GM19324 (cell line): Measurements from ENCODE around the gene METTL25.

Experiments used
- ATAC-seq: cut with Tn5 transposase; IDR thresholded peaks from one replicate; pipeline ENCODE4 v1.9.1; 2021; ENCODE audit warnings: mild to moderate bottlenecking, moderate library complexity; ENCODE audit not compliant: unreplicated experiment, low FRiP score

METTL25 gene

DNA sequence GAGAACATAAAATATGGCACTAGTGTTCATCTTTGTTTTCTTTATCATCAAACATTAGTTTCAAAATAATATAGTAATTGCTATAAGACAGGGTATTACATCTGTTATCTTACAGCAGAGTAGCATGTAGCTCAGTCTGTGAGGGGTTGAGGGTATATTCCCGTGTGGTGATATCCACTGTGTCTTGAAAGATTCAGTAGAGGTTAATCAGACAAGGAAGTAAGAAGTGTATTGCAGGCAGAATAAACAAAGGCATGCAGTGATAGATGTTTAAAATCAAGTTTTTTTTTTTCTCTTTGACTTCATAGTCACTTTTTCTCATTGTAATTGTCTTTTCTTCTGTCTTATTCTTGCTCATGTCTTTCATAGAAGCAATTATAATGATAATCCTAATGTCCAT is 48.3 kb downstream of the METTL25 start:
- ATAC-seq = no peak

DNA sequence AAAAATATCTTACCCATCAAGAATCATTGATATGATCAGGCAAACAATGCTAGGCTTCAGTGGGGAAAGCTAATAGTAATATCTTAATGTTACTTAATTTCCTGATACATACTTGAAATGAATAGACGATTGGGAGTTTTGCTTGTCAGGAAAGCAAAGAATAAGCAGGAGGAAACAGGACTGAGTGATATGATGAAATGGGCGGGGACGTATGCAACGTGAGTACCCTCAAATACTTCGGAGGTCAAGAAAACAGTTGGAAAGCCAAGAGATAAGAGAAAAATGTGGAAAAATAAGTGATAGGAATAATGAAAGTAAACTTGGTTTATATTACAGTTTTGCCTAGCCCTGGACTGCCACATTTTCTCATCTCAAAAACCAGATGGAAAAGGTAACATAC is 49.2 kb downstream of the METTL25 start:
- ATAC-seq = no peak

DNA sequence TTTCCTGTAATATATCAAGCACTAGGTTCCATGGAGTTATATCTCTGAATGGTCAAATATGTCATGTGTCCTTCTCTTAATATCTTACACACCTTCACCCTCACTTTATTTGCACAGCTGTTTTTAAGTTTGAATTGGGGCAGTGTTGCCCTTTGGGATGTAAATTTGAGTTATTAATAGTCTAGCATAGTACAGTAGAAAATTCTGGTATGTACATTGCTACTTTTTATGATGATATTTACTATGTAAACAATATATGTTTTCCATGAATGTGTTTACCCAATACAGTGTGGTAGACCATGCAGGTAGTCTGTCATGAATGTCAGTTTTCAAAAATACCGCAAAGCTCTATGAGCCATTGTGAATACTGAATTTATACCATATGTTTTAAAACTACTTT is 50.5 kb downstream of the METTL25 start:
- no peak for ATAC-seq

DNA sequence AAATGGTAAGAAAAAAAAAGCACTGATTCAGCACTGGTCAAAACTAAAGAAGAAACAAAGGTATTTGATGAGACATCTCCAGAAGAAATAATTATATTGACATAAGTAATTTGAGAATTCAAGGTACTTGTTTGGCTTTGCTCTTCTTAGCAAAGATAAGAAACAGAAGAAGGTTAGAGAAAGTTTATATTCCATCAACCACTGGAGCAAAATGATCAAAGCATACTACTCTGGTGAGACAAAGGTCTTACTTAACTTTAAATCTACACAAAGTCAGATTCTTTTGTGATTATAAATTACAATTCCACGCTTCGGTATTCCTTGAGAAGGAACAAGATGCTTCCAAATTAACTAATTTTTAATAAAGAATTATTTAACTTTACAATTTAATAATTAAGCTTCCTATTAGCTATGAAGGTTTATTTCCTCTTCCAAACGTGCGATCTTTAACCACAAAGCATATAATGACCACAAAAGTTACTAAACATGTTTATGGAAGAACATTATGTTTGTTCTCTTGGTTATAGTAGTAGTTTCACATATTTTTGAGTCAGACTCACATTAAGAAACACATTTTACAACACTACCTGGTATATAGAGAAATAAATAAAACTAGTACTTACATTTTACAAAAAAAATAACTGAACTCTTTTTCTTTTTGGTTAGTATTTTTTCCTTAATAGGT is 53.4 kb downstream of the METTL25 start:
- ATAC-seq = no peak

DNA sequence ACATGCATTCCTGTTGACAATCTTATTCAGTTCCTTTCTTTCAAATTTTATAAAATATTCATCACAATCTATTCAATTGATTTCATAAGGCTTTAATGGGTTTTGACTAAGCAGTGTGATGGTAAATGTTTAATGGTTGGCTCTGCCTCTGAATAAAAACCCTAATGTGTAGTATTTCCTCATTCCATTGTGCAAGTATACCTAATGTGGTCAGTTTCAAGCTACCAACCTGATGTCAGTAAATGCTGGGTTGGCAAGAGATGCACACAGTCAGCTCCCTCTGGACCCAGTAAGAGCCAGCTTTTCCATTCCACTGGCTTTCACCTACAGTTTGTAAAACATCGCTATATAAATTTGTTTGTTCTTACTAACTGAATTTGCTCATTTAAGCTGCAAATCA is 53.9 kb downstream of the METTL25 start:
- ATAC-seq = no peak

DNA sequence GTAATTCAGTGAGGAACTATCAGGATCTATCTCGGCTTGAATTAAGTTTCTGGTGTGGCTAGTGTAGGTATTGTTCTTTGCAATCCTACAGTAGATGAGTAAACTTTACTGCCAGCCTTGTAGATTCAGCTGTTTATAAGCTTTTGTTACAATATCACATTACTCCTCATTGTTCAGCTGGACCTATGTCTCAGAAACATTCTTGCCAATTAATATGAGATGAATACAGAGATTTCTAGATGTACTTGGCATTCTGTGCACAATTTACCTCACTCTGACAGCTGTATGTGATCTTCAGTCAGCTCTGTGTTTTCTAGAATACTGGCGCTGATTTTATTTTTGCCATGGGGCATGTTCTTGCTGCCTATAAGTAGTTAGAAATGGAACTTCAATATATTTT is 55.7 kb downstream of the METTL25 start:
- ATAC-seq = no peak

DNA sequence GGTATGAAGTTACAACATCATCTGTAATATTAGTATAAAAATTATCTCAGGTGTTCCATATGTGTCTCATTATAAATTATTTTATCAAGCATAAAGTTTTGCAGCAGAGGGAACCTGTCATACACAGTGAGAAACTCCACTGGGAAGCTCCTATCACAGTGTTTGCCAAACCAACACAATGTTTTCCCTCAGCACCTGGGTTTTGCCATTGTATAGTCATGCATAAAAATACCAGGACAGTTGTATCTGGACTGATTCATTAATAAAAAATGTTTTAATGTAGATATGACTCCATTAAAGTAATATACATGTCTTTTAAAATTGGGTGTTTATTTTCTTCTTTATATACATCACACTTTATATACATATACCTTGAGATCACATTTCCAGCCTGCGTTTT is 56.6 kb downstream of the METTL25 start:
- no peak for ATAC-seq

DNA sequence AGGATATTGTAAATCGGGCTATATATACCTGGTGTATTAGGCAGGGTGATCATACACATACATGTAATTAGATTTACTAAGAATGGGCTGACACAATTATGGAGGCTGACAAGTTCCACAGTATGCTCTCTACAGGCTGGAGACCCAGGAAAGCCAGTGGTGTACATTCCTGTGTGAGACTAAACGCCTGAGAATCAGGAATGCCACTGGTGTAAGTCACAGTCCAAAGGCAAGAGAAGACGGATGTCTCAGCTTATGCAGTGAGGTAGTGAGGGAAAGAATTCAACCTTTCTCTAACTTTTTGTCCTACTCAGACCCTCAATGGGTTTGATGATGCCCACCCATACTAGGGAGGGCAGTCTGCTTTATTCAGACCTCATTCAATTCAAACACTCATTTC is 57.1 kb downstream of the METTL25 start:
- no peak for ATAC-seq

DNA sequence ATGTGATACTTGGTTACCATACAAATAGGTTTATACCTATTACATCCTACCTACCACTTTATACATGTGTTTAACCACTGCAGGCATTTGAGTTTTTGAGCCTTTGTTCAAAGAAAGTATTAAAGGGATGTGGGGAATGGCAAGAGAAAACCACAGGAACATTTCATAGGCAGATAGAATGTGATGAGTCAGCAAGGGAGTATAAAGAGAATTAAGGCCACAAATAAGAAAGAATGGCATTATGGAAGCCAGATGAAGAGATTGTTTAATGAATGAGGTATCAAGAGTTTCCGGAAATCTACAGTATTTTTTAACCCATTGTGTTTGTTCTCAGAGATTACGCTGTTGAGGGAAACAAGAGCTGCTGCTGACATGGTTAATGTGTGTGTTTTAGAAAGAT is 66.9 kb downstream of the METTL25 start:
- ATAC-seq = no peak

DNA sequence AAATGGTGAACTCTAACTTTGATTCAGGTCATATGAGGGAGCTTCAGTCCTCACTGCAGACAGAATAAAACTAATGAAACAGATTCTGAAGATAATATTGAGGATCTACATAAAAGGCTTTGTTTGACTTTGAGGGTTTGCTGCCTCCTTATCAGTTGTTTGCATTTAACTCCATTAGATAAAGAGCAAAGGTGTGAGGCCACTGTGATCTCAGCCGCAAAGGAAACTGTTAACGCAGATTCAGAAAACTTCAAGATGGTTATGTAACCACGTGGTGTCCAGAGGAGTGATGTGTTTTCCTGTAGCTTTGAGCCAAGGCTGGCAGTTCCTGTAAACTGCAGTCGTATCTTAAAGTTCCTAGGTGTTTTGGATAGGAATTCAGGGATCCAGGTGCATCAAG is 67.8 kb downstream of the METTL25 start:
- no peak for ATAC-seq

DNA sequence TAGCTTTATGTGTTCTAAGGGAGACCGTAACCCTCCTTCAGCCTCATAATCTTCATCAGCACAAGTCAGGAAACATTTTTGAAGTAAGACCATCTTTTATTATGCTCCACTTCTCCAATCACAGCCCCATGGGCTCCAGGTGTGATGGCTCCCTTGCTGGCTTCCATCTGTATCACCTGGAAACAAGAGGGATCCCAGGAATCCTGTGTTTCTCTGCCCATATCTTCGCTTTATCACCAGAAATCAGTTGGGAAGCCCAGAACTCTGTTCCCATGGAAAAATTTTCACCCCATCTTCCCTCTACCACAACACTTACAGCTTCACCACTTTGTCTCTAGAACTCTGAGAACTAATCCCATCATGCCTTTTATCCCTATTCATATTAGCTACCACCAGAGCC is 68.3 kb downstream of the METTL25 start:
- no peak for ATAC-seq

DNA sequence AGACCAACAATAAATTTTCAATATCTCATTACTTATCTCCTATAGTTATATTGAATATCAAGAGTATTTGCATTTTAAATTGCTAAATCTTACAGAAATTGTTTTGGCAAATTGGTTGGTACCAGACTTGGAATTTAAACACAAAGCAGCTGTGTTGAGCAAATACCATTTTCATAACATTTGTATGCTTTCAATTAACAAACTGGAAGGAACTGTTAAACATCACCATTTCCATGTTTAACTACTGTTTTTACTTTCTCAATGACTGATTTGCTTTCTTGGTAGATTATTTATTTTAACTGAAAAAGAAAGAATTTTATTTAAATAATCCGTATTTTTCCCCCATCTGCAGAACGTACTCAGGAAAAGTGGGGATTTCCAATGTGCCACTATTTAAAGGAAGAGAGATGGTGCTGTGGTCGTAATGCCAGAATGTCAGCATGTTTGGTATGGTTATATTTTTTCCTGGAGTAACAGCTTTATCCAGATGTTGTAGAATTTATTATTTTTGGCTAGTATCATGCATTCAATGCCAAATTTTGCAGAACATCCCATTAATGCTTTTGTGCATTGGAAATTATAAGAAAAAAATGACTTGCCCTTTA is 72.3 kb downstream of the METTL25 start:
- no peak for ATAC-seq

DNA sequence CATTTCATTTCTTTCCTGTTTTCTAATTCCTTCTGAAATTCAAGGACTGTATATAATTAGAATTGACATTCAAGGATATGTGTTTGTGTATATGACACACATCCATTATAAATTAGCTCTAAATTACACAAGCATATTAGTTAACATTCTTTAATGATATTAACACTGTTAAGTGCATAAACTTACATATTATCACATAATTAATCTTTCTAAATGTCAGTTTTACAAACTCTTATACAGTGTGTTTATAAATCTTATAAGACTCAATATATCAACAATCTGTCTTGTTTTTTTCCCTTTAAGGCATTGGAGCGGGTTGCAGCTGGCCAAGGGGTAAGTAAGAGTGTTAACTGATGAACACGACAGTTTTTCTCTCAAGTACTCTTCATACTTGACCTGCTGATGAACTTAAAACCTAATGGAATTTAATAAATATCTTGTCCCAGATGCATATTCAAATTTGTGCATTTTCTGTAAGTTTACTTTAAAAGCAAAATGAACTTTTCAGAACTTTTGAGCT is 76.1 kb downstream of the METTL25 start:
- ATAC-seq = no peak

DNA sequence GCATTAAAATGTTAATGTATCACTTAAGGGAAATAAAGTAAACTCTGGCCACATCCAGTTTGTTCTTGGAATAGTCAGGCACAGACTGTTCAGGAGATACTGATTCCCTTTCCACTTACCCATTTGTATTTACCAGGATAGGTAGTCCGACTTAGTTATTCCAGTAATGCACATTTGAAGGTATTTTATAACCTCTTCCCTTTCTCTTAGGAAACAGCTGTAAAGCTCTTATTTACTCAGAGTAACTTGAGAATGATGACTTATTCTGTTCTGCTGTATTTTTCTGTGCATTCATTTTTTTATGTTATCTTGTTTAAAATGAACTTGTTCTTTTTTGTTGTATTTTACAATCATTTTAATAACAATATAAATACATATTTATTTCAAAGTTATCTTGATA is 78.0 kb downstream of the METTL25 start:
- ATAC-seq = no peak

DNA sequence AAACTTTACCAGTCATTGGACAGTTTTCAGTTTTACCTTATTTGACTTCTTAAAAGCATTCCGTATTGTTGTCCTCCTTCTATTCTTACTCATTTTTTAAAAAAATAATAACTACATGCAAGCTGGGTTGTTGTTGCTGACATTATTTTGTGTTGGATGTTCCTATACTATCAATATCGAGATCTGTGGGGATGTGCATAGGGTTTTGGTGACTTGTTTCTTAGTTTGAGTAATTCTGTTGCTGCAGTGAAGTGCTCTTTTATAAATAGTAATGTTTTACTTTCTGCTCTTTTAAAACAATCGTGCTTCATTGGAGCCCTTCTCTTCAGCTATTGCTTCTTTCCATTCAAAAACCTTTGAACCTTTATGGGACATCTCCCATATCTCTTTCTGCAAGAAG is 79.4 kb downstream of the METTL25 start:
- no peak for ATAC-seq

DNA sequence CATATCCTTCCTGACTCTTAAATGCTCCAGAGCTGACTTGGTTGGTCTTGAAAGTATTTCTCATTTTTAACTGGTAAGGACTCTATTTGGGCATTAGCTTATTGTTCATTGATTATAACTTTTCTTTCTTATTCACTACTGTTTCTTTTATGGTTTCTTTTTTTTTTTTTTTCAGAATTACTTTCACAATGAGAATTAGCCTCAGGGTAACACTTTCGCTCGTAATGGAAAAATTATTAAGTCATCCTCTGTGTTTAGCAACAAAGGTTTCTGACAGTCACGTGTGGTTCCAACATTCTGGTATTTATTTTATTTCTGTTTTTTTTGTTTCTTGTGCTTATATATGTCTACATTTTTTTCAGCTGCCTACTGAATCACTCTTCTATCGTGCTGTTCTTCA is 80.0 kb downstream of the METTL25 start:
- ATAC-seq = no peak

DNA sequence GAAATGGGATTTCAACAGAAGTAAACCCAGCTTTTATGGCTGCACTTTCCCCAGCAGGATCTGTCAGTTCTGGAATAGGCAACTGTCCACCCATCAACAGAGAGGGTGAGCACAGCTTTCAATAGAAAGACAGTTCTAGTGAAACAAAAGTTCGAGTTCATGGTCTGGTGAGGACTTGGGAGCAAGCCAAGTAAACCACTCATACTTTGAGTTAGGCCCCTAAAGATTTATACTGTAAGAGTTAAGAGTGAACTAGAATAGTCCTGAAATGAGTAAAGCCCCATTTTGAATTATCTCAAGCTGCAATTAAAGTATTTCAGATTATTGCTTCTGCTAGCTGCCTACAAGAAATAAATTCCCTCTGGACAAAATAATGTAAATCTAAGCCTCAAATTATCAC is 82.6 kb downstream of the METTL25 start:
- ATAC-seq = no peak

DNA sequence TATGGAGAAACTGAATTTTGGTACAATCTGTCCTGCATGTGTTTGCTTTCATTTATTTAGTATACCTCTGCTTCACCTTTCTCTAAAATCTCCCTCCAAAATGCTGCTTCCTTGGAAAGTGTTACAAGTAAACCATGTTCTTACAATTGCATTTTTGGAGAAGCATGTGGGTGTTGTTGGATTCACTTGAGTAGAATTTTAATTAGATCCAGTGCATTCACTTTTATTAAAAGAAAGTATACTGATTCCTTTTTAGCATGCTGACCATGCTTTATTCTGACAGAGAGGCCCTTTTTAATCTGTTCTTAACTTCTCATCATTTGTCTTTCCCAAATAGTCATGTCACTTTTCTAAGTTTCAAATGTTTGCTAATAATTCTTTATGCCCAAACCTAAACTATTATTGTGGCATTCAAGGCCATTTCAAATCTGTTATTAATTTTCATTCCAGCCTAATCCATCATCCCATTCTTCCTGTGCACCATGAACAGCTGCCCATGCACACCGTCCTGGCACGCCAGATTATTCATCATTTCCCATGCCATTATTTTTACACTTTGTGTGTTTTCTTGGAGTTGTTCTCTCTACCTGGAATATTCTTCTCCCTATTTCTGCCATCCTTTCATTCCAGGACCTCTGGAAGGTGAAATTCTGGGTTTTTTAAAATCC is 90.7 kb downstream of the METTL25 start:
- ATAC-seq = no peak

DNA sequence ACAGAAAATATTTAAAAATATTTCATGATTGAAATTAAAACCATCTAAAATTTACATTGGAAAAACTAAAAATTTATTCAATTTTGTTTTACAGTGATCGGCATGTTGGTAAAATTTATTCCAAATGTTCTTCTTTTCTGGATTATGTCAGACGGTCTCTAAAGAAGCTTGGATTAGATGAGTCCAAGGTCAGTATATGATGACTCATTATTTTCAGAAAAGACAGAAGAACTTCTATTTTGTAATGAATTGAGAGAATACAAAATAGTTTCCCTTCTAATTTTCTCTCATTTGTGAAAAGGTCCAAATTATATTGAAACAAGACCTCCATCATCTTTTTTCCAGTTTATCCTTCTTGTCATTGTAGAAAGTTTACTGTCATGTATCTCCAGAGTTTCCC is 98.3 kb downstream of the METTL25 start:
- ATAC-seq = no peak

DNA sequence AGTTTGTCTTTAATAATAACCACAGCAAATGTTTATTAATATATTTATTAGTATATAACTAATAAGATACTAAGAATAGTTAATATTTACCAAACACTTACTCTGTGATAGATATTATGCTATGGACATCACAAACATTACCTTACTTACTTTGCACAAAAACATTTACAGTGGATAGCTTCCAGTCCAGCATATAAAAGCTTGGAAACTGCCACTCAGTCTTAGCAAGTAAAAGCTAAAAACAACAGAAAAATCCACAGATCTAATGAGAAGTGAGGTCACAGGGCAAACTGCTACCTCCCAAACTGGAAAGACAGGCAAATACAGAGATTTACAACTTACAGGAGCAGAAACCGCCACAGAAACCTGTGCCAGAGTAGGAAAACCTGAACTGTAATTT is 99.8 kb downstream of the METTL25 start:
- no peak for ATAC-seq

DNA sequence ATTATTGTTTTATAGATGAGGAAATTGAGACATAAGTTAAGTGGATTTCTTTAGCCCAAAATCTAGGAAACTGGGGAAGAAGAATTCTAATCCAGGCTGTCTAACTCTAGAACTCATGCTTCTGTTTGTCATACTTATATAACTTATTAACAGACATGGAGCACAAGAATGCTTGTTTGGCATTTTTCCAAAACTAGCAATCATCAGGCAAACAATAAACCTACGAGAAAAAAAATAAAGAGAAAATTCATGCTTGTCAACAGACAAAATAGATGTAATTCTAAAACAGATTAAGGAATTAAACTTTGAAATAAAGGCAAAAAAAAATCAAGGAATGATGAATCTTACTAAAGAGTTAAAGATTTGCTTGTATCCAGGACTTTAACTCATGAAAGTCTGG is 103.1 kb downstream of the METTL25 start:
- no peak for ATAC-seq

DNA sequence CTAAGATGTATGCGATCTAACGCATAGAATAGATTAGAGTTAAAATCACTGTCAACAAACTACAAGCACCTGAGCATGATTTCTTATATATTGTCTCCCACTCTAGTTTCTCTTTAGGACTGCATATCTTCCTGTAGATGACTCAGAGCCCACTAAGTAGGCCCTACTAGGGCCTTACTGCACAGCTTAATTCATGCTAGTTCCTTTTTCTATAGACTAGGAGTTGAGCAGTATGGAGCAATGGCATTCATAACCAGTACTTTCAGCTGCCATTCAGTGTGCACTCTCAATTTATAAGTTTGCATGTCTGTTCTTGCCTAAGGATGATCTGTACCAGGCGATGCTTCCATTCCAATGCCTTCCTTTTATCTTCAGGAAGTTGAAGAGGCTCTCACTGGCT is 103.5 kb downstream of the METTL25 start:
- ATAC-seq = no peak
